Measurements from ENCODE around the gene NELL2. TPM values are rescaled to one million over a fixed set of nuclear protein-coding genes. Genes with fewer than 3 reads are reported as not detected.

The NELL2 gene
- total RNA-seq, 1 donor from 2014 or later, result 6.1 TPM

DNA sequence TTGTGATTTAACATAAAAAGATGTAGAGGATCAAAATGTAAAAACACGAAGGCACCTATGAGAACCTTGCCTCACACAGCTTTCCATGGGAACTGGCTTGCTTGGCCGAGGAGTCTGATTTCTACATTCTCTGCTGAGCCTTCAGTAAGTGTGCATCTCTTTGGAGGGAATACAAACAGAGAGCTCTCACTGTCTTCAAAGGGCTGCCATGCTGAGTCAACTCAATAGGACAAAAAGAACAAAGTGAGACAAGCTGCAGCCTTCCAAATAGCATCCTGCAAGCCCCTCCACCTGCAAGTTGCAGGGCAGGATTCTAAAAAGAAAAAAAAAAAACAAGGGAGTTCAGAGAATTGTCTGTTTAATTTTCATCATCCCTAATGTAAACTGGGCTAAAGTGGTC, 411.9 kb downstream of the NELL2 start:
- TF ChIP-seq, protein P1, sequence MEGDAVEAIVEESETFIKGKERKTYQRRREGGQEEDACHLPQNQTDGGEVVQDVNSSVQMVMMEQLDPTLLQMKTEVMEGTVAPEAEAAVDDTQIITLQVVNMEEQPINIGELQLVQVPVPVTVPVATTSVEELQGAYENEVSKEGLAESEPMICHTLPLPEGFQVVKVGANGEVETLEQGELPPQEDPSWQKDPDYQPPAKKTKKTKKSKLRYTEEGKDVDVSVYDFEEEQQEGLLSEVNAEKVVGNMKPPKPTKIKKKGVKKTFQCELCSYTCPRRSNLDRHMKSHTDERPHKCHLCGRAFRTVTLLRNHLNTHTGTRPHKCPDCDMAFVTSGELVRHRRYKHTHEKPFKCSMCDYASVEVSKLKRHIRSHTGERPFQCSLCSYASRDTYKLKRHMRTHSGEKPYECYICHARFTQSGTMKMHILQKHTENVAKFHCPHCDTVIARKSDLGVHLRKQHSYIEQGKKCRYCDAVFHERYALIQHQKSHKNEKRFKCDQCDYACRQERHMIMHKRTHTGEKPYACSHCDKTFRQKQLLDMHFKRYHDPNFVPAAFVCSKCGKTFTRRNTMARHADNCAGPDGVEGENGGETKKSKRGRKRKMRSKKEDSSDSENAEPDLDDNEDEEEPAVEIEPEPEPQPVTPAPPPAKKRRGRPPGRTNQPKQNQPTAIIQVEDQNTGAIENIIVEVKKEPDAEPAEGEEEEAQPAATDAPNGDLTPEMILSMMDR (IDR thresholded peaks at IDR 0.05; ENCODE audit: unreplicated experiment), result no peak
- no peaks in the 10 kb centered on the region for H3K36me3 Mint-ChIP-seq (ENCODE audit: insufficient read depth)
- H3K27ac Mint-ChIP-seq, result no peak overlapping the region
- H3K9me3 Mint-ChIP-seq (ENCODE audit: low read depth), result peaks cover 7% of the 10 kb centered on the region
- no peak for DNase-seq (ENCODE audit: low spot score, unreplicated experiment)
- H3K4me1 Mint-ChIP-seq (ENCODE audit: low read depth), result no peaks in the 10 kb centered on the region
- no peak overlapping the region for H3K4me3 Mint-ChIP-seq (ENCODE audit: low read depth)
- no peaks in the 10 kb centered on the region for H3K27me3 Mint-ChIP-seq

DNA sequence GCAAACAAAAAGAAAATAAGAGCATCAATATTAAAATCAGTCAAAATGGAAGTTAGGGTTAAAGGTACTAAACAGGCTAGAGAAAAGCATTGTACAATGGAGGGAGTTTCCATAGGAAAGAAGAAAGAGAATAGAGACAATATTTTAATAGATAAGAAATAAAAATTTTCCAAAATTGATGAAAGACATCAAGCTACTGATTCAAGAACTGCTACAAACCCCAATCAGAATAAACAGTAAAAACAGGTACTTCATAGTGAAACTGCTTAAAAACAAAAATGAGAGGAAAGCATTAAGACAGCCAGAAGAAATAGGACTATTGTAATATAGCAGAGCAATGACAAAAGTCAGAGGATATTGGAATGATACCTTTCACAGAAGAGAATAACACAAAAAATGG, 413.4 kb downstream of the NELL2 start:
- no peaks in the 10 kb centered on the region for H3K27me3 Mint-ChIP-seq
- no peak overlapping the region for H3K27ac Mint-ChIP-seq
- H3K4me3 Mint-ChIP-seq (ENCODE audit: low read depth), result no peak overlapping the region
- peaks cover 7% of the 10 kb centered on the region for H3K9me3 Mint-ChIP-seq (ENCODE audit: low read depth)
- no peaks in the 10 kb centered on the region for H3K4me1 Mint-ChIP-seq (ENCODE audit: low read depth)
- TF ChIP-seq, protein P1 (IDR thresholded peaks at IDR 0.05; ENCODE audit: unreplicated experiment), result no peak
- H3K36me3 Mint-ChIP-seq (ENCODE audit: insufficient read depth), result no peaks in the 10 kb centered on the region
- no peak for DNase-seq (ENCODE audit: low spot score, unreplicated experiment)

DNA sequence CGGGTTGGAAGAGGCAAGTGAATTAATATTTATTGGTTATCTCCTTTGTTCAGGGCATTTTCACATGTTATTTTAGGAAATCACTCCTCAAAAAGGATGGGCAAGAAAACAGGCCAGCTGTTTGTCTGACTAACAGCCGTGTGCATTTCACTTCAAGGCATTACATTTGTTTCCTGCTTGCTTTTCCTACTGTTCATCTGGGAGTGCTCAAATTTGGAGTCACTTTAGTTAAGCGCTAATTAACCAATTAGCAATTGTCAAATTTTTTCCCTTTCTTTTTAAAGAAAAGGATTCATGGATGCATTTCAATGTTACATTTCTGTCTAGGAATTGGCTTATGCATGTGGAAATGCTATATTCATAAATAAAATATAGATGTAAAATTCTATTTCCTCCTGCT, 415.9 kb downstream of the NELL2 start:
- no peak for DNase-seq (ENCODE audit: low spot score, unreplicated experiment)
- Mint-ChIP-seq H3K27ac (no peak overlapping the region), H3K36me3 (ENCODE audit: insufficient read depth) (no peaks in the 10 kb centered on the region), H3K9me3 (ENCODE audit: low read depth) (no peaks in the 10 kb centered on the region), H3K4me3 (ENCODE audit: low read depth) (no peak overlapping the region), H3K27me3 (no peaks in the 10 kb centered on the region), H3K4me1 (ENCODE audit: low read depth) (no peaks in the 10 kb centered on the region)
- TF ChIP-seq, protein P1 (IDR thresholded peaks at IDR 0.05; ENCODE audit: unreplicated experiment), result no peak

DNA sequence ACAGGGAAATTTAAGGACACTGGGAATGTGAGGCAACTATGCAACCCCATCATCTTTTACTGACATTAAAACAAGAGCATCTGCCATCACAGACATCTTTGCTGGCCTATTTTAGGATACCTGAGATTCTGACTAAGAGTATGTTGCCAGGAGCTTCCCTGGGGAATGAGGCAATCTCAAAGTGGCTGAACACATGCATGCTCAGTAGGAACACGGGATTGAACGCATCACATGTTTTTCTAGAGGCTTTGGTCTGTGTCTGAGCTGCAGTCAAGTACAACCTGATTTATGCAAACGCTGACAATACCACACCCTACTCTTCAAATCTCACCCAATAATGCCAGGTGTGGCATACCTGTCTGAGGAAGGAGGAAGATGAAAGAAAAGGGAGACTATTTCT, 416.5 kb downstream of the NELL2 start:
- TF ChIP-seq, protein P1 (IDR thresholded peaks at IDR 0.05; ENCODE audit: unreplicated experiment), result no peak
- DNase-seq (ENCODE audit: low spot score, unreplicated experiment), result no peak
- Mint-ChIP-seq H3K4me3 (ENCODE audit: low read depth) (no peak overlapping the region), H3K4me1 (ENCODE audit: low read depth) (no peaks in the 10 kb centered on the region), H3K27me3 (no peaks in the 10 kb centered on the region), H3K36me3 (ENCODE audit: insufficient read depth) (no peaks in the 10 kb centered on the region), H3K9me3 (ENCODE audit: low read depth) (no peaks in the 10 kb centered on the region), H3K27ac (no peak overlapping the region)

Other genes starting within 250 kb of the NELL2 start
- gene DBX2, start 174.8 kb upstream of the NELL2 start, total RNA-seq, result not detected in 2 replicates

All from progenitor cell of endocrine pancreas (in vitro differentiated cells).